Activated T-helper 17 cell treated with anti-CD3 and anti-CD28 coated beads, Interleukin-2, amount 50 U/mL, for 72 hours (primary cell): ENCODE data around the gene CHST15. TPM values are rescaled to one million over a fixed set of nuclear protein-coding genes. Genes with fewer than 3 reads are reported as not detected.
A peak's percentile ranks its signal among the peaks of the same experiment; 100 is the strongest.

Experiments used
- ATAC-seq: fragments of 150-1000 bp; cut with Tn5 transposase; replicated peaks from 2 replicates; pipeline ENCODE4 v1.10.0; 2021; ENCODE audit warnings: mild to moderate bottlenecking, moderate library complexity
- H3K27ac Mint-ChIP-seq: one replicate; pipeline ENCODE4 v1.8.0; 2022; ENCODE audit warnings: mixed read lengths
- H3K27me3 Mint-ChIP-seq: one replicate; pipeline ENCODE4 v1.8.0; 2022; ENCODE audit warnings: mixed read lengths
- H3K36me3 Mint-ChIP-seq: one replicate; pipeline ENCODE4 v1.8.0; 2022; ENCODE audit warnings: low read depth, mild to moderate bottlenecking, mixed read lengths
- H3K4me1 Mint-ChIP-seq: one replicate; pipeline ENCODE4 v1.8.0; 2022; ENCODE audit warnings: mixed read lengths
- H3K4me3 Mint-ChIP-seq: one replicate; pipeline ENCODE4 v1.8.0; 2022; ENCODE audit warnings: mild to moderate bottlenecking, mixed read lengths
- H3K9me3 Mint-ChIP-seq: one replicate; pipeline ENCODE4 v1.8.0; 2022; ENCODE audit warnings: mixed read lengths
- total RNA-seq, 2 donors: library from RNA; stranded (reverse); gene quantifications; one replicate each; pipeline ENCODE4 v1.2.3, GENCODE V29; 2022

CHST15 gene
- total RNA-seq, 2 donors from 2014 or later, result 0.56 to 10.9 TPM

DNA sequence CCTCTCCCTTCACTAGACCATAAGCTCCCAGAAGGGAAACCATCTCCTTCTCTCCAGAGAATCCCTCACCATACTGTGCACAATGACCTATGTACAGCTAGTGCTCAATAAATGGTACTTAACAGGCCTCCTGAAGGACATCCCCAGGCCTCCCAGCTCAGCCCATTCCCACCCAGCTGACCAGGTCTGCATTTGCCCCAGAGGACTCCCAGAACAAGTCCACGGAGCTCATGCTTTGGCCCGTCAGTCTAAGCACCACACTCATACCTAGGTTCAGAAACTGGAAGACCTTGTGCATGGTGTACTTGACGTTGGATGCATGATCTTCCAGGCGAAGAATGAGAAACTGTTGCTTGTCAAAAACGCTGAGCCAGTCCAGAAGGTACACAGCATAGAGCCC is 81.3 kb downstream of the CHST15 start:
- Mint-ChIP-seq H3K4me3 (no peak overlapping the region), H3K4me1 (no peaks in the 10 kb centered on the region), H3K27me3 (no peaks in the 10 kb centered on the region), H3K36me3 (no peaks in the 10 kb centered on the region), H3K27ac (no peak overlapping the region), H3K9me3 (peaks cover 10% of the 10 kb centered on the region)
- no peak for ATAC-seq

DNA sequence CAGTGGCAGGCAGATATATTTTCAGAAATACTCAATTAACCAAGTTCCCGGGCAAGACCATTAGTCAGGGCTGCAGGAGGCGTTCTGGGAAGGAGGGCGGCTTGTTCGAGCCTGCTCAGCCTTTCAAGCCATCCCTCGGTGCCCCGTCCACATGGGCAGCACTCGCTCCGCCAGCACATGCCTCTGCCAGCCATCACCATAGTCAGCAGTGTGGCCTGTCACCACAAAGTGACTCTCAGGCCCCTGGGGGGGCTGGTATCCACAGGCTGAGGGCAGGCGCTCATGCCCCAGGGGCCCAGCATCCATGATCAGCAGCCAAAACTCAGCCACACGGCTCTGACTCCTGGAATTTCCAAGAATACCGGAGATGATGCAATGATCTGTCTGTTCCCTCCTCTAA is 81.9 kb downstream of the CHST15 start:
- Mint-ChIP-seq H3K27ac (no peak overlapping the region), H3K27me3 (no peaks in the 10 kb centered on the region), H3K9me3 (peaks cover 10% of the 10 kb centered on the region), H3K4me3 (no peak overlapping the region), H3K36me3 (no peaks in the 10 kb centered on the region), H3K4me1 (no peaks in the 10 kb centered on the region)
- ATAC-seq, result no peak

DNA sequence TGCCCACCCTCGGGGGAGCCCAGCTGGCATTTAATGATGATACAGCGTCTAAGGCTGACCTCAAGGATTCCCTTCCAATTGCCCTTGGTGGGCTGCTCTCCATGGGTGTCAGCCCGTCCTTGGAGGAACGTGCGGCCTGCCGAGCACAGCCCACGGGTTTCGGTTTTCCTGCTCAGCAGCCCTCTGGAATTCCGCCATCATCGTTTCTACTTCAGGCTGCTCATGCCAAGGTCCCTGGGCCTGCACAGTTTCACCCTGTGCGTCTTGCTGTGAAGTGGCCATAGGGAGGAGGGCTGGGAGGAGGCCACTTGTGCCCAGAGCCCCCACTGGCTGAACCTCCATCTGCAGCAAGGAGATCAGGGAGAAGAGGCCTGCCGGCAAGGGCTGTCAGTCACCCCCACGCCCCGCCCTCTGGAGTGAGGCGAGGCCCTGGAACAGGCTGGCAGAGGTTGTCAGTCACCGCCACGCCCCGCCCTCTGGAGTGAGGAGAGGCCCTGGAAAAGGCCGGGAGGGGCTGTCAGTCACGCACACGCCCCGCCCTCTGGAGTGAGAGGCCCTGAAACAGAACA is 82.8 kb downstream of the CHST15 start:
- H3K4me3 Mint-ChIP-seq, result no peak overlapping the region
- H3K27ac Mint-ChIP-seq, result no peak overlapping the region
- H3K9me3 Mint-ChIP-seq, result peaks cover 10% of the 10 kb centered on the region
- H3K4me1 Mint-ChIP-seq, result no peaks in the 10 kb centered on the region
- H3K27me3 Mint-ChIP-seq, result no peaks in the 10 kb centered on the region
- no peaks in the 10 kb centered on the region for H3K36me3 Mint-ChIP-seq
- ATAC-seq, result no peak

DNA sequence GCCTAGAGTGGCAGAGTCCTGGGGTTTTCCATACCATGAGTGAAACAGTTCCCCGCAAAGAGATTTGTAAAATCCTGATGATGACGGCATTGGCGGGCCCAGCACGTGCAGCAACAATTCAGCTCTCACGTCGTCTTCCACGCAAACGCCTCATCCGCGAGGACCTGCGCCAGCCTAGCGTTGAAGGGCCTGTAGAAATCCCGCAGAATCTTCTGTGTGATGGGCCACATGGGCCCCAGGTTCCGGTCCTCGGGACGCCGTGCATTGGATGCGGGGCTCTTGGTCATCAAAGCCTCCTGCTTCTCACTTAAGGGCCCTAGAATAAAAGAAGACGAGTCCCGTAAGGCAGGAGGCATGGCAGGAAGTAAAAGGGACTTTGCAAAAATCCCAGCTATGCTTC is 83.4 kb downstream of the CHST15 start:
- ATAC-seq, result no peak
- Mint-ChIP-seq H3K36me3 (no peaks in the 10 kb centered on the region), H3K4me3 (no peak overlapping the region), H3K27me3 (no peaks in the 10 kb centered on the region), H3K4me1 (no peaks in the 10 kb centered on the region), H3K27ac (no peak overlapping the region), H3K9me3 (peaks cover 10% of the 10 kb centered on the region)

DNA sequence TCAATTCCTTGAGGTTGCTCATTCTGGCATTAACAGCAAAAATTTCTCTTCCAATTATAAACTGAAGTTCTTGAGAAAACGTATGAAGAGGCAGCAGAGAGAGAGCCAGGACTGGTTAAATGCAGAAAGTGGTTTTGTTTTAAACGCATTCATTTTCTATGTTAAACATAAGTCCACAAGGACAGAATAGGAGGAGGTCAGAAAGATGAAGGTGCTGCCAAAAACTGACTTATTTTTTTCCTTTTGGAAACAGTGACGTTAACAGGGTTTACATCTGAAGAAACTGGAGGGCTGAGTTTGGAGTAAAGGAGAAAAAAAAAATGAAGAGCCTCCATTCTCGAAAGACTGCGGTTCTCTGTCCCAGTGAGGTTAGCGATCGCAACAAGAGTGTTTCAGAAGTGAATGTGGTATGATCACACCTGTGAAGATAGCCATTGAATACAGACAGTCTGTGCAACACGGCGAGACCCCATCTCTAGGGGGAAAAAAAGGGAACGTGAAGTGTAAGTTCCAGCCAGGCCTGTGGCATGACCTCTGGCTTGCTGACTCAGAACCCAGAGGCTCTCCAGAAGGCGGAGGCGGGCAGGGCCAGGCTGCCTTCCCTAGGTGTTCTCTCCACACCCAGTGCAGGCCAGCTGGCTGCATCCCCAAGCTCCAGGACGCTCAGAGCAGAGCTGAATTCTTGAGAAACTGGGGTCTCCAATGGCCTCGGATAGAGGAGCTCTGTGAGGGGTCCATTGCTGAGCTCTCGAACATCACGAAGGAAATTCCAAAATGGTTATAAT is 84.0 kb downstream of the CHST15 start:
- Mint-ChIP-seq H3K27ac (no peak overlapping the region), H3K4me3 (no peak overlapping the region), H3K27me3 (no peaks in the 10 kb centered on the region)

DNA sequence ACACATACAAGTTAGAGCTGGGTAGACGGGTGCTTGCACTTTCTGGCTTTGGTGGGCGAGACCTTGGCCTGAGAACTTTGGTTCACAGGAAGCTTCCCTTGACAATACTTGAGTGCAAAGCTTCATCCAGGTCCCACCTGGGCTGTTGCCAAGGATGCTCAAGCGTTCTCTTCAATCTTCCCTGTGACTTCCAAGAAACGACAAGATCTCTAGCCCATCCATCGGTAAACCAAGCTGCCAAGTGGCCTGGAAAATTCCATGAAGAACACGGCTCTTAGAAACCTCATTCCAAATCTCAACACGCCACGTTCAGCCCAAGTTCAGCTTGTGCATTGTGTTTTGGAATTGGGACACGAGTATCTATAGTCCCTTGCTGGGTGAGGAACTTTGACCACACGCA is 84.7 kb downstream of the CHST15 start:
- Mint-ChIP-seq H3K4me3 (no peak overlapping the region), H3K27ac (no peak overlapping the region), H3K4me1 (no peaks in the 10 kb centered on the region), H3K9me3 (peaks cover 4% of the 10 kb centered on the region), H3K27me3 (no peaks in the 10 kb centered on the region), H3K36me3 (no peaks in the 10 kb centered on the region)
- no peak for ATAC-seq

More for the DNA sequence above, 84.0 kb downstream of the CHST15 start:
- ATAC-seq, result no peak
- Mint-ChIP-seq H3K9me3 (peaks cover 10% of the 10 kb centered on the region), H3K36me3 (no peaks in the 10 kb centered on the region), H3K4me1 (no peaks in the 10 kb centered on the region)

DNA sequence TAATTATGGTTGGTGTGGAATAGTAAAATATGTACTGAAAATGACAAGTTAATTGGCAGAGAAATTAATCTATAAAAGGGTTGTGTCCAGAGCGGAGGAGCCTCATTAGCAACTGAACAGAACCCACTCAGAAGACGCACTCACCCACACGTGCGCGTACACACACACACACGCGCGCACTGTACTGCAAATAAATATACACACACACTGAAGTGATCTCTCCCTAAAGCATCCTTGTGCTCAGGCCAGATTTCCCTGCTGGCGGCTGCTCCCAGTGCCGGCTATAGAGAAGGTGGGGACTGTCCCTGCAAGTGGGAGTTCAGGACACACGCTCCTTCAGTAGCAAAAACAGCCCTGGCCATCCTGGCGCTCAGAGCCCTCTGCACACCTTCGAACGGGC is 85.2 kb downstream of the CHST15 start:
- H3K27ac Mint-ChIP-seq, result no peak overlapping the region
- H3K4me3 Mint-ChIP-seq, result no peak overlapping the region
- H3K9me3 Mint-ChIP-seq, result no peaks in the 10 kb centered on the region
- no peaks in the 10 kb centered on the region for H3K36me3 Mint-ChIP-seq
- no peaks in the 10 kb centered on the region for H3K27me3 Mint-ChIP-seq
- ATAC-seq, result no peak
- H3K4me1 Mint-ChIP-seq, result no peaks in the 10 kb centered on the region

DNA sequence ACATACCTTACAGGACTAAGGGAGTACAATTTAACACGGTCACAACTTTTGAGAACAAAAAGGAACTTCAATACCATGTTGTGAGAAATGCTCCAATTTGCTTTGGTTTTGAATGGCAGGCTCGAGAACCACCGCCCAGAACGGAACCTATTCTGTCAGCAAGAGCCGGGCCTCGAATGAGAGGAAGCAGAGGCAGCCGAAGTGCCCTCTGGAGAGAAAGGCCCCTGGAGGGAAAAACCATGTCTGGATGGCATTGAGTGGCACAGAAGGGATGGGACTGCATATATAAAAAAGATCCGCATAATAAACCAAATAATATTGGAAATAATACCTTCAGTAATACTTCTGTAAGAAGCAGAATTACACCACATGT is 85.6 kb downstream of the CHST15 start:
- Mint-ChIP-seq H3K36me3 (no peaks in the 10 kb centered on the region), H3K27ac (no peak overlapping the region), H3K4me1 (no peaks in the 10 kb centered on the region), H3K9me3 (no peaks in the 10 kb centered on the region), H3K4me3 (no peak overlapping the region), H3K27me3 (no peaks in the 10 kb centered on the region)
- ATAC-seq, result no peak

DNA sequence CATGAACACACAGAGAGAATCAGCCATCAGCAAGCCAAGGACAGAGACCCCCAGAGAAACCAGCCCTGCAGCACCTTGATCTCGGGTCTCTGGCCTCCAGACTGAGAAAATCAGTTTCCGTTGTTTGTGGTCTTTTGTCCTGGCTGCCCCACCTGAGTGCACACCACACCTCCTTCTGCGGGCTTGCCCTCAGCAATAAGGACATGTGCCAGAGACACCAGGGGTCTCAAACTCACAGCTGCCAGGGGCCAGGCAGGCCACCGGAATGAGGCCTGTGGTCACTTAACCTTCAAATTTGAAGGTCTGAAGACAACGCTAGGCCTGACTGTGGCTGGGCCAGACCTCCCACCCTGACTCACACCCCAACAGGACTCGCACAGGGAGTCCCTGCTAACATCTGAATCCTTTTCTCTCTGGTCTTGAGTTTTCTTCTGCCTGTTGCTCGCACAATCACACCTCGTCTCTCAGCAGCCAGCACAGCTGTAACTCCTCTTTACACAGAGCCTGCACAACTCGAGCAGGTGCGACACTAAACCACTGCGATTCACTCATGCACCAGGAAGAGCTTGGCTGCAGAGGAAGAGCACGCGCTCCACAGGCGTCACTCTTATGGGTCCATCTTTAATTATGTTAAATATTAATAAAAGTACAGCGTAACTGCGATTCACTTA is 86.2 kb downstream of the CHST15 start:
- H3K36me3 Mint-ChIP-seq, result no peaks in the 10 kb centered on the region
- H3K27me3 Mint-ChIP-seq, result no peaks in the 10 kb centered on the region
- H3K4me1 Mint-ChIP-seq, result no peaks in the 10 kb centered on the region
- H3K4me3 Mint-ChIP-seq, result no peak overlapping the region
- H3K9me3 Mint-ChIP-seq, result no peaks in the 10 kb centered on the region
- no peak overlapping the region for H3K27ac Mint-ChIP-seq
- no peak for ATAC-seq

DNA sequence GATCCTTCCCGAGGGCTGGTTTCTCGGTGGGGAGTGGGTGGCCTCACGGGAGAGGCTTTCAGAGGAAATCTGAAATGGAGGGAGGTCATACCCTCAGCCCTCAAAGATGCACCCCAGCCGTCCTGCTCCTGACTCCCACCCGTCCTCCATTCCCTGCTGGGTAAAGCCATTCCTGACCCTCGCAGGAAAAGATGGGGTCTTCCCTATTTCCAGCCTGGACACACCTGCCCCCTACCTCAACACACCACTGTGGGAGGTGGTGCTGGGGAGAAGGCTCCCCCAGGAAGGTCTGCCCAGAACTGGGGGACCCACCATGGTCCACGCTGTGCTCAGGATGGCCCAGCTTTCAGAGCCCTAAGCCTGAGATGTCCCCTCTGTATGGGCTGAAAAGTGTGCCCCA is 86.9 kb downstream of the CHST15 start:
- no peak overlapping the region for H3K27ac Mint-ChIP-seq
- no peaks in the 10 kb centered on the region for H3K27me3 Mint-ChIP-seq
- no peak for ATAC-seq
- H3K4me3 Mint-ChIP-seq, result no peak overlapping the region
- no peaks in the 10 kb centered on the region for H3K4me1 Mint-ChIP-seq
- no peaks in the 10 kb centered on the region for H3K9me3 Mint-ChIP-seq
- no peaks in the 10 kb centered on the region for H3K36me3 Mint-ChIP-seq

DNA sequence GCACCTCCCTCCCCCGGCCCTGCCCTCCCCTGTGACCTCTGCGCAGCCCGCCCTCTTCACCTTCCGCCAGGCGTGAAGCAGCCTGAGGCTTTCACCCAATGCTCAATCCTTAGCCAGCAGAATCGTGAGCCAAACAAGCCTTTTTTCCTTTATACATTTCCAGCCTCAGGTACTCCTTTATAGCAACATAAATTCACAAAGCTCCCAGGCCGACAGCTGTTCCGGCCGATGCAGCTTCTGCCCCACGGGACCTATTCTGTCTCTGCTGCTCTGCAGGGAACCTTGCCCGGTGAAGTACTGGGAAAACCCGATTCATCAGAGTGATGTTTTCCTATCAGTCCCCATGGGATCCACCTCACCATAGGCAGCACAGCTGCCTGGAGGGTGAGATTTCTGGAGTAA is 87.4 kb downstream of the CHST15 start:
- Mint-ChIP-seq H3K36me3 (no peaks in the 10 kb centered on the region), H3K9me3 (no peaks in the 10 kb centered on the region), H3K4me1 (no peaks in the 10 kb centered on the region), H3K27me3 (no peaks in the 10 kb centered on the region), H3K4me3 (no peak overlapping the region), H3K27ac (no peak overlapping the region)
- no peak for ATAC-seq

DNA sequence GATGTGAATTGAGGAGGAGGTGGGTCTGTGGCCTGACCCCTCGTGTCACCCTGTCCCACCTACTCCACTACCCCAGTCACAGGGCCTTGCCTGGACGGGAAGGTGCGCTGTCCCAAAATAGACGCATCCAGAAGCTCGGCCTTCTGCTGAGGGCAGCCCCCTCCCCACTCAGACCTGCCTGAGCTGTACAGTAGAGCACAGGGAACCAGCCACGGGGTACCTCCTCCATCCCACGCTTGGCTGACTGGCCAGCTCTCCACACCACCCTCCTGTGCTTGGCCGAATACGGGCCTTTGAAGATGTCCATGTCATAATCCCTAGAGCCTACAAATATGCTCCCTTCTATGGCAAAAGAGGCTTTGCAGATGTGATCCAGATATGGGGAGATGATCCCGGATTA is 88.3 kb downstream of the CHST15 start:
- no peak for ATAC-seq
- H3K4me1 Mint-ChIP-seq, result no peaks in the 10 kb centered on the region
- H3K27me3 Mint-ChIP-seq, result no peaks in the 10 kb centered on the region
- H3K4me3 Mint-ChIP-seq, result no peak overlapping the region
- H3K36me3 Mint-ChIP-seq, result no peaks in the 10 kb centered on the region
- H3K9me3 Mint-ChIP-seq, result no peaks in the 10 kb centered on the region
- H3K27ac Mint-ChIP-seq, result no peak overlapping the region

DNA sequence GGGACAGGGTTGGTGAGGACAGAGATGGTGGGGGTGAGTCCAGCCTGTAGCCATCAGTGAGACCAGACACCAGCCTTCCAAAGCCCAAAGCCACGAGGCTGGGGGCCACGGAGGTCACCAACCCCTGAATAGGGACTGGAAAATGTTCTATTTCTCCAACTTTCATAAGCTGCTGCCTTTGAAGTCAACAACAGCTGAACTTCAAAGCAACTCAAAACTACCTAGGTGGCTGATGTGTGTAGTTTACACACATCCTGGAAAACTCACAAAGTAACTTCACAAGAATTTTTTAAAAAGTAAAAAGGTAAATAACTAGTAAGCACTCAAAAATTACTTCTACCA is 88.8 kb downstream of the CHST15 start:
- no peaks in the 10 kb centered on the region for H3K27me3 Mint-ChIP-seq
- H3K4me3 Mint-ChIP-seq, result no peak overlapping the region
- no peaks in the 10 kb centered on the region for H3K4me1 Mint-ChIP-seq
- no peaks in the 10 kb centered on the region for H3K36me3 Mint-ChIP-seq
- no peak overlapping the region for H3K27ac Mint-ChIP-seq
- no peak for ATAC-seq
- H3K9me3 Mint-ChIP-seq, result no peaks in the 10 kb centered on the region

DNA sequence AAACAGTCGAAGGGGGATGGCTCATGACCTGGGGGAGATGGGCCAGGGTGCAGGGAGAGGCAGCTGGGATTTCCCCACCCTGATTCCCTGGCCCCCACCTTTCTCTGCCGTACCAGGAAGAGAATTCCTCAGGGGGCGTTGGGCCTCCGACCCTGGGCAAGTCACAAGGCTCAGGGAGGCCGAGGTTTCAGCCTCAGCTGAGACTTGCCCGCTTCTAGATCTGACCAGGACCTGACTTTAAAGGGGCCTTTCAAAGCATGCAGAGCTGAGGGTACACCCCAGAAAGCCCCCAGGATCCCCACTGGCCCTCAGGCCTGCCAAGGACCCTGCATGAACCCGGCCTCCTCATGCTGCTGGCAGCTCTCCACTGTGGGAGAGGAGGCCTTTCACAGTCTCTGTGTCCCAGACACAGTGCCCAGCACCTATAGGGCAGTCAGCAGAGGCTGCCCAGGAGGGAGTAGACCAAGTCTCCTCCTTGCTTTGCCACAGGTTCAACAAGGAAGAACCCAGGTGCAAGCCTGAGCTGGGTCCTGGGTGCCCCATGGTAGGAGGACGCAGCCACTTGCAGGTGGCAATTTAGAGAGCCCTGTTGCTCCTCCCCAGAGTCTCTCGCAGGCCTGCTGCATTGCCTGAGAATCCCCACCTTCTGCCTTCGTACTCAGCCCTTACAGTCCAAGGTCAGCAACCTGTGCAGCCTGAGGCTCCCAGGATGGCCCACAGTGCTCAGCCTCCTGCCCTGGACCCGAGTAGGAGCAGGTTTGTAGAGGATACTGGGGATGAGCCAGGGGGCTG is 89.3 kb downstream of the CHST15 start:
- no peaks in the 10 kb centered on the region for H3K4me1 Mint-ChIP-seq

DNA sequence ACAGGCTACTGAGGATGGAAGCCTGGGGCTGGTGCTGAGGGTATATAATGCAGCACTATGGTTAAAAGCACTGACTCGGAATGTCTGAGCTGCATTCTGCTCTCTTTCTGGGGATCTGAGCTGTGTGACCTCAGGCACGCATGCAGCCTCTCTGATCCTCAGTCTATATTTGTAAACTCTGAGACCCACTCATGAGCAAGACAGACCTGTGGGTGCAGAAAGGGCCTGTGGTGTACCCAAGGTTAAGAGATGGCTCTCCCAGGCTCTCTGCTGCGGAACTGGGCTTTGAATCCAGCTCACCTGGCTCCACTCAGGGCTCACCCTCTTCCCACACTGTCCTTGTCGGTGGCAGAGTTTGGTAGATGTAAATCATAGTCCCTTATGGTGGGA is 89.9 kb downstream of the CHST15 start:
- Mint-ChIP-seq H3K4me3 (no peak overlapping the region), H3K36me3 (no peaks in the 10 kb centered on the region), H3K27ac (no peak overlapping the region), H3K9me3 (no peaks in the 10 kb centered on the region), H3K27me3 (peaks cover 3% of the 10 kb centered on the region), H3K4me1 (no peaks in the 10 kb centered on the region)
- no peak for ATAC-seq

More for the DNA sequence above, 89.3 kb downstream of the CHST15 start:
- H3K27ac Mint-ChIP-seq, result no peak overlapping the region
- H3K4me3 Mint-ChIP-seq, result no peak overlapping the region
- no peaks in the 10 kb centered on the region for H3K27me3 Mint-ChIP-seq
- no peaks in the 10 kb centered on the region for H3K9me3 Mint-ChIP-seq
- no peaks in the 10 kb centered on the region for H3K36me3 Mint-ChIP-seq
- ATAC-seq, result peak; percentile 11
